ENCODE results near the gene RFTN1. TPM values are rescaled to one million over a fixed set of nuclear protein-coding genes. Genes with fewer than 3 reads are reported as not detected.

Gene RFTN1
- polyA plus RNA-seq, 3 donors, result 17.4 to 28.0 (median 27.2) TPM

DNA sequence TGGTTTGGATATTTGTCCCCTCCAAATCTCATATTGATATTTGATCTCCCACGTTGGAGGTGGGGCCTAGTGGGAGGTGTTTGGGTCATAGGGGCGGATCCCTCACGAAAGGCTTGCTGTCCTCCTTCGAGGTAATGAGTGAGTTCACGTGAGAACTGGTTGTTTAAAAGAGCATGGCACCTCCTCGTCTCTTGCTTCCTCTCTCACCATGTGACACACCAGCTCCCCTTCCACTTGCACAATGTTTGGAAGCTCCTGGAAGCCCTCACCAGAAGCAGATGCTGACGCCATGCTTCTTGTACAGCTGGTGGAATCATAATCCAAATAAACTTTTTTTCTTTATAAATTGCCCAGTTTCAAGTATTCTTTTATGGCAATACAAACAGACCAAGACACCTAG, 38.6 kb downstream of the RFTN1 start:
- peaks cover 2 to 11% (median 6%) of the 10 kb centered on the region in 7 donors for H3K9me3 Mint-ChIP-seq
- TF ChIP-seq, protein P1, sequence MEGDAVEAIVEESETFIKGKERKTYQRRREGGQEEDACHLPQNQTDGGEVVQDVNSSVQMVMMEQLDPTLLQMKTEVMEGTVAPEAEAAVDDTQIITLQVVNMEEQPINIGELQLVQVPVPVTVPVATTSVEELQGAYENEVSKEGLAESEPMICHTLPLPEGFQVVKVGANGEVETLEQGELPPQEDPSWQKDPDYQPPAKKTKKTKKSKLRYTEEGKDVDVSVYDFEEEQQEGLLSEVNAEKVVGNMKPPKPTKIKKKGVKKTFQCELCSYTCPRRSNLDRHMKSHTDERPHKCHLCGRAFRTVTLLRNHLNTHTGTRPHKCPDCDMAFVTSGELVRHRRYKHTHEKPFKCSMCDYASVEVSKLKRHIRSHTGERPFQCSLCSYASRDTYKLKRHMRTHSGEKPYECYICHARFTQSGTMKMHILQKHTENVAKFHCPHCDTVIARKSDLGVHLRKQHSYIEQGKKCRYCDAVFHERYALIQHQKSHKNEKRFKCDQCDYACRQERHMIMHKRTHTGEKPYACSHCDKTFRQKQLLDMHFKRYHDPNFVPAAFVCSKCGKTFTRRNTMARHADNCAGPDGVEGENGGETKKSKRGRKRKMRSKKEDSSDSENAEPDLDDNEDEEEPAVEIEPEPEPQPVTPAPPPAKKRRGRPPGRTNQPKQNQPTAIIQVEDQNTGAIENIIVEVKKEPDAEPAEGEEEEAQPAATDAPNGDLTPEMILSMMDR (IDR thresholded peaks at IDR 0.05), result no peak
- H3K27ac Mint-ChIP-seq, result no peak overlapping the region
- intact Hi-C loops (cut with micrococcal nuclease), result no loop called here
- Histone ChIP-seq H3K4me1 (ENCODE audit: control insufficient read depth in 1 of 2, insufficient read depth in 2 of 2, low read length in 2 of 2) (no peaks in the 10 kb centered on the region), H3K27ac (ENCODE audit: low read depth in 1 of 2, low read length in 2 of 2) (no peak overlapping the region), H3K27me3 (ENCODE audit: control insufficient read depth in 2 of 2, insufficient read depth in 2 of 2, low read length in 2 of 2) (no peaks in the 10 kb centered on the region), H3K36me3 (replicated peaks in 1 of 2; ENCODE audit: control insufficient read depth in 1 of 2, insufficient read depth in 2 of 2, low read length in 2 of 2) (peaks cover 9 to 41% of the 10 kb centered on the region in 2 donors), H3K4me2 (replicated peaks; ENCODE audit: extremely low read depth, low read length, poor library complexity, severe bottlenecking) (no peak overlapping the region), H4K20me1 (ENCODE audit: insufficient read depth, low read length) (no peaks in the 10 kb centered on the region), H3K79me2 (ENCODE audit: insufficient read depth, low read length) (peaks cover 6% of the 10 kb centered on the region), H2AFZ (ENCODE audit: insufficient read depth, low read depth, low read length, poor library complexity, severe bottlenecking) (no peak overlapping the region), H3K4me3 (replicated peaks in 1 of 3; ENCODE audit: low read depth in 2 of 3, low read length in 3 of 3) (no peak overlapping the region), H3K9me3 (replicated peaks in 1 of 2; ENCODE audit: control insufficient read depth in 1 of 2, insufficient read depth in 1 of 2, low read length in 2 of 2) (peaks cover 3 to 5% of the 10 kb centered on the region in 2 donors), H3K9ac (ENCODE audit: insufficient read depth, low read length, poor library complexity, severe bottlenecking) (no peak overlapping the region)
- H3K4me1 Mint-ChIP-seq, result peaks cover 17% of the 10 kb centered on the region
- DNase-seq, result no peak
- peaks cover 51 to 68% of the 10 kb centered on the region in 2 donors for H3K36me3 Mint-ChIP-seq
- 40% methylated on average over 2 of the region's 7 CpGs for WGBS (ENCODE audit: insufficient coverage)
- no peak overlapping the region for H3K4me3 Mint-ChIP-seq
- no peaks in the 10 kb centered on the region for H3K27me3 Mint-ChIP-seq (ENCODE audit: low read depth in 3 of 3)

DNA sequence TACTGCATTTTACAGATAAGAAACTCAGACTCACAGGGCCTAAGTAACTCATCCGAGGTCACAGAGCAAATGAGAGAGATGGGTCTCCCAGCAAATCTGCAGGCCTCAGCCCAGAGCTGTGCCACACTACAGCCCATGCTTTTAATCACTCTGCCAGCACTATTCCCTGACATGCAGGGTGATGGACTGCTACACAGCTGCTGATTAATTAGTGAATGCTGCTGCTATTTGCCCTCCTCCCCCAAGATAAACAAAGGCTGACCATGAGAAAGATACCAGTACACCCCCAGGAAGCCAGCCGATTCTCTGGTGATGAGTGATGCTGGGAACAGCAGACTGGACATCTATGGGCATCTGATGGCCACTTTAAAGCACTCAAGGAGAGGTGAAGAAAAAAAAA, 39.3 kb downstream of the RFTN1 start:
- peaks cover 48 to 63% of the 10 kb centered on the region in 2 donors for H3K36me3 Mint-ChIP-seq
- 71% methylated on average over 1 of the region's 2 CpGs for WGBS (ENCODE audit: insufficient coverage)

More for the DNA sequence above, 39.3 kb downstream of the RFTN1 start:
- H3K4me3 Mint-ChIP-seq, result no peak overlapping the region
- H3K27me3 Mint-ChIP-seq (ENCODE audit: low read depth in 3 of 3), result peaks cover 0 to 1% (median 0%) of the 10 kb centered on the region in 3 donors
- Histone ChIP-seq H3K9me3 (replicated peaks in 1 of 2; ENCODE audit: control insufficient read depth in 1 of 2, insufficient read depth in 1 of 2, low read length in 2 of 2) (peaks cover 3 to 5% of the 10 kb centered on the region in 2 donors), H3K4me3 (replicated peaks in 1 of 3; ENCODE audit: low read depth in 2 of 3, low read length in 3 of 3) (no peak overlapping the region), H3K79me2 (ENCODE audit: insufficient read depth, low read length) (no peaks in the 10 kb centered on the region), H3K4me2 (replicated peaks; ENCODE audit: extremely low read depth, low read length, poor library complexity, severe bottlenecking) (no peak overlapping the region), H4K20me1 (ENCODE audit: insufficient read depth, low read length) (no peaks in the 10 kb centered on the region), H3K36me3 (replicated peaks in 1 of 2; ENCODE audit: control insufficient read depth in 1 of 2, insufficient read depth in 2 of 2, low read length in 2 of 2) (peaks cover 9 to 34% of the 10 kb centered on the region in 2 donors), H3K9ac (ENCODE audit: insufficient read depth, low read length, poor library complexity, severe bottlenecking) (no peak overlapping the region), H3K27ac (ENCODE audit: low read depth in 1 of 2, low read length in 2 of 2) (no peak overlapping the region), H3K27me3 (ENCODE audit: control insufficient read depth in 2 of 2, insufficient read depth in 2 of 2, low read length in 2 of 2) (no peaks in the 10 kb centered on the region), H3K4me1 (ENCODE audit: control insufficient read depth in 1 of 2, insufficient read depth in 2 of 2, low read length in 2 of 2) (no peaks in the 10 kb centered on the region), H2AFZ (ENCODE audit: insufficient read depth, low read depth, low read length, poor library complexity, severe bottlenecking) (no peak overlapping the region)
- TF ChIP-seq, protein P1 (IDR thresholded peaks at IDR 0.05), result no peak
- DNase-seq, result no peak
- H3K4me1 Mint-ChIP-seq, result peaks cover 14% of the 10 kb centered on the region
- H3K27ac Mint-ChIP-seq, result no peak overlapping the region
- intact Hi-C loops (cut with micrococcal nuclease), result no loop called here
- H3K9me3 Mint-ChIP-seq, result peaks cover 2 to 11% (median 8%) of the 10 kb centered on the region in 7 donors
